ENCODE measurements around the gene DYNC2I2.
"Not testable (repeated sequence)": the region's sequence is repeated elsewhere in the genome, so short reads cannot be mapped to it uniquely, and the experiment has no call there.

DYNC2I2 gene

GRCh38 chr9:128611600-128612394 lies 44.9 kb downstream of the DYNC2I2 start:
- no peak for DNase-seq

DNA sequence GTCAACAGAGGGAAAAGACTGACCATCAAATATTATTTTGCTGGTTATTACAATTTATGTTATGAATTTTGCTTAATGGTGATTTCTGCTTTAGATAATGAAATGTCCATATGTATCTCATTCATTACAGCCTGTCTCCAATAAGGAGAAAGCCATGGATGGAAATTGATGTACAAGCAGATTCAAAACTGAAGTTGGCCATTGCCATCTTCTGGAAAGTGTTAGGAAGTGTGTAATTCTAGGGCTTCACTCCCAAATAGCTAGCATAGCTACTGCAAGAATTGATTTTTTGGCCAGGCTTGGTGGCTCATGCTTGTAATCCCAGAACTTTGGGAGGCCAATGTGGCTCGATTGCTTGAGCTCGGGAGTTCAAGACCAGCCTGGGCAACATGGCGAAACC lies 45.8 kb downstream of the DYNC2I2 start:
- no peak for DNase-seq

GRCh38 chr9:128607642-128608350 lies 48.9 kb downstream of the DYNC2I2 start:
- no peak for DNase-seq

- DNase-seq: no peak
Observed at GRCh38 chr9:128603697-128604096, 53.0 kb downstream of the DYNC2I2 start.

DNA sequence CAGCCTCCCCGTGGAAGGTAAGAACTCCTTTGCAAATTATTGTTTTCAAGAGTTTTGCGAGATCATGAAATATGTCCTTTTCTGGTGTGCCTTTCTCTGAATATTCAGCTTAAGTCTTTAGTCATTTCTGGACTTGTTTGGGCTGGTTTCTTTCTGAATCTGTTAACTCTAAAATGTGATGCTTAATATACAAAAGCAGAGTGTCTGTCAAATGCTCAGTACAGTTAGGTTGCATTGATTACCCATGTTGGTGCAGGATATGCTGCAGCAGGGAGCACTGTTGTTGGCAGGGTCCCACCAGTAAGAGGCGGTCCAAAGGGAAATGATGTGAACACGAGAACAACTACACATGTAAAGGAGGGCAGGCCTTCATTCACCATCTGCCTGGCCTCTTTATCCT lies 56.5 kb downstream of the DYNC2I2 start:
- no peak for DNase-seq

DNA sequence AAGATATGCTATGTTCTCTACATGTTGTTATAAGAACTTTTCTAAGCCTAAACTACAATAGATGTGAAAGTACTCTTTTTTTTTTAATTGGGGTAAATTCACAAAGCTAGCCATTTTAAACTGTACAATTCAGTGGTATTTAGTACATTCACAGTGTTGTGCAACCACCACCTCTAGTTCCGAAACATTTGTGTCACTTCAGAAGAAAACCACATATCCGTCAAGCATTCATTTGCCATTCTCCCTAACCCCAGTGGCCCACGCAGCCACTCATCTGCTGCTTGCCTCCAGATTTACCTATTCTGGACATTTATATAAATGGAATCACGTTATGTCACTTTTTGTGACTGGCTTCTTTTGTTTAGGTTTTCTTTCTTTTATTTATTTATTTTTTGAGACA lies 61.2 kb downstream of the DYNC2I2 start:
- DNase-seq: no peak

DNA sequence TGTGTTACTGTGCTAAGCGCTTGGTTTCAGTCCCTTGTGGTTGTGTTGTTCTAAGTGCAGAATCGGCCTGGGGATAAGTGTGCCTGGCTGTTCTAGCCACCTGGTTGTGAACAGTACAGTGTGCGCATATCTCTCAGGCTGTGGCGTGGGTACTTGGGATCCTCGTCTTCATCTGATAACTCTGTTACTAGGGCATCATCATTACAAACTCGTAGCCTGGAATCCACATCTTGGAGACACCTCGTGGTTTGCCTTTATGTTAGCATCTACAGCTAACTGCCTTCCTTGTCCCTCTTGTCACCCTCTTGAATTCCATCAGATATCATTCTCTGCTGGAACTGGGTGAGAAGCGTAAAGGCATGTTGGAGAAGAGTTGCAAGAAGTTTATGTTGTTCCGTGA lies 62.8 kb downstream of the DYNC2I2 start:
- no peak for DNase-seq

DNA sequence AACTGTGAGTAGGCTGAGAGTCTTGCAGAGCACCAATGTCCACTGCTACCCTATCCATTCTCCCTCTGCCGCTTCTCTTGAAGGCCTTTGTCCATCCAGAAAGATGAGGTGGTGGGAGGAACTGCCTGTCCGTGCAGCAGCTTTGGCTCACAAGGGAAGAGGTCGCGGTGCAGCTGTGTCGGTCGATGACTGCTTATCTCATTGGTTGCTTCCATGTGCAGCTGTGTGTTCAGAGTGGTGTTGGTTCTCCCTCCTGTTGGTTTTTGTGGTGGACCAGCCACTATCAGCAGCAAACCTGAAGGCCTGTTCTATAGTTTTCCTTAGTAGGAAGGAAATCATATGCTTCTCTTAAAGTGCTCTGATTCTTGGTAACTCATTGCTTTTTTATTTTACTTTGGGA lies 63.6 kb downstream of the DYNC2I2 start:
- no peak for DNase-seq

GRCh38 chr9:128588581-128589233 lies 67.9 kb downstream of the DYNC2I2 start:
- DNase-seq: no peak

DNA sequence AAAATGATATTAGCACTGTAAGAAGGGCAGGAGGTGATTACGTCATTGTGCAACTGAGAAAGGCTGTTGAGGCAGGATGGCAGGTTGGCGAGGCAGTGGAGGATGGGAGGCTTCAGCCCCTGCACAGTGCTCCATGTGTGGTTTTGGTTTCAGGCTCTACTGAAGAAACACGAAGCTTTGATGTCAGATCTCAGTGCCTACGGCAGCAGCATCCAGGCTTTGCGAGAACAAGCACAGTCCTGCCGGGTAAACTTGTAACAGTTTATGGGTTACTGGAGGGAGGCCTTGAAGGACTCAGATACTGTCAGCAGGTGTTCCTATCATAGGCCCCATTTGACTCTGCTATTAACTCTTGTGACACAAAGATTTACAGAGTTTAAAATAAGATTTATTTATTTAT lies 69.2 kb downstream of the DYNC2I2 start:
- no peak for DNase-seq

GRCh38 chr9:128586934-128587333 lies 69.7 kb downstream of the DYNC2I2 start:
- not testable (repeated sequence) for DNase-seq

DNA sequence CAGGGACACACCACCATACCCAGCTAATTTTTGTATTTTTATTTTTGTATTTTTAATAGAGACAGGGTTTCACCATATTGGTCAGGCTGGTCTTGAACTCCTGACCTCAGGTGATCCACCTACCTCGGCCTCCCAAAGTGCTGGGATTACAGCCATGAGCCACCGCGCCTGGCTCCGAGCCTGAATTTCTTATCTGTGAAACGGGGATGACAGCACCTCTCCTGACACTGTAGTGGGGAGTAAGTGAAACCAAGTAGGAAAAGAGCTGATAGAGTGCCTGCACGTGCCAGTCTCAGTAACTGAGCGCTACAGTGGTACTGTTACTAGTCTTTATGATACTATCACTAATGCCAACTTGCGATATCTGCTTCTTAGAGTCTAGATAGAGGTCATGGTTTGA lies 71.5 kb downstream of the DYNC2I2 start:
- DNase-seq: not testable (repeated sequence)
